ENCODE data around the gene ATG16L1.

Gene ATG16L1

DNA sequence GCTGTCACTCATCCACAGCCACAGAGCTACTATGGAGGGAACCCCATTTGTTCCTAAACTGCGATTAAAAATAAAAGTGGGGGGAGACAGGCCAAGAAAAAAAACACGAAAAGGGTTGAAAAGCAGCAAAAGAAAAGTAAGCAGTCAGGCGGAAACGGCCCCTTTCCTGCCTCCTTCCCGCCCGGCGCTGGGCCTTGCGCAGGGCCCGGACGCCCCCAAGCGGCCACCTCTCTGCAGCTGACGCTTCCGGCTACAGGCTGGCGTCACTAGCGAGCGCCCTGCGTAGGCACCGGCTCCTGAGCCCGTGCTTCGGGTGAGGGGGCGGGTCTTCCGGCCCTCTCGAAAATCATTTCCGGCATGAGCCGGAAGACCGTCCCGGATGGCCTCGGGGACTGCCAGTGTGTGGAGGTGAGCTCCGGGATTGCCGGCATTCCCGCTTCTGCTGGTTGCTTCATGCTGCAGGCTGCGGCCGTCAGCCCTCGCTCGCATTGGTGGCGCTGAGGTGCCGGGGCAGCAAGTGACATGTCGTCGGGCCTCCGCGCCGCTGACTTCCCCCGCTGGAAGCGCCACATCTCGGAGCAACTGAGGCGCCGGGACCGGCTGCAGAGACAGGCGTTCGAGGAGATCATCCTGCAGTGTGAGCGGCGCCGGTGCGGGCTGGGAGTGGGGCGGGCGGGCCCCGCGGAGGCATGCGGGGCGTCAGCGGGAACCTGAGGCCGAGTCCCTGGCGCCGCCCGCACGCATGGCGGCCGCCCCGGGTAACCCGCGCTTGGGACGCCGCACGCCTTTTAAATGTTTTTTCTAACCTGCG lies at the start of gene ATG16L1:
Gene ATG16L1, plus strand, starts transcription at position 368 of the 811 bp plus-strand sequence. Its CDS starts 155 bp downstream, at position 523.
- DNase-seq (ENCODE audit: low read depth in 3 of 3), result peak; percentile 79 to 91 (median 90)

DNA sequence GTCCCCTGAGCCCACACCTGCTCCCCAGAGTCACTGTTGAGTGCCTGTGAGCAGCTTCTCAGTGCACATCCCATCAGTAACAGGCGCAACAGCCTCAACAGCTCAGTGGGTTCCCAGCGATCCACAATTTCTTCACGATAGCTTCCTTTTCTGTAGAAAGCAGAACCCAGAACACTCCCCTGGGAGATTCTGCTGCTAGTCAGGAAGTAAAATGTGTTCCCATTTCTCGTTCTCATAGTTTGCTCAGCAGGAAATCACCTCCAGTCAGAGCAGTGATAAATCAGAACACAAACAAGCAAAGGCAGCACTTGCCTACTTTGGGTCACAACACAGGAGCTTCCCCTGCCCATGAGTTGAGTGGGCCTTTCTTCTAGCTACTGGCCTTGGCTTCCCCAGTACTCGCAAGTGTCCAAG lies 48.9 kb upstream of the ATG16L1 start:
- DNase-seq (ENCODE audit: low read depth in 3 of 3), result no peak

DNA sequence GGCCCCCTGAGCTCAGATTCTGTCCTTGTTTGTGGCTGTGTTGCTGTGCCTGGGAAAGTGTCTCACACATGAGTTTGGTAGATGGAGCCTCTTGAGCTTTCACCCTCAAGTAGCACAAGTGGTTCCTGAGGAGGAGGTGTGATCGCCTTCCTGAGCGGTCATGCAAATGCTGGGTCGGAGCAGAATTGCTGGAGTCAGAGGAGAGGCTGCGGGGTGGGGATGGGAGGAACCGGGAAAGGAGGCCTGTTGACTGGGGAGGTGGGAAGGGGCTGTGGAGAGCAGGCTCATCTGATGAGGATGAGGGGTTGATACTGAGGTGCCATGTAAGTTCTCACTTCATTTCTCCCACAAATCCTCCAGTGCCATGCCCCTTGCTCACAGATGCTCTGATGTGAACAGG lies 48.4 kb upstream of the ATG16L1 start:
- no peak for DNase-seq (ENCODE audit: low read depth in 3 of 3)

DNA sequence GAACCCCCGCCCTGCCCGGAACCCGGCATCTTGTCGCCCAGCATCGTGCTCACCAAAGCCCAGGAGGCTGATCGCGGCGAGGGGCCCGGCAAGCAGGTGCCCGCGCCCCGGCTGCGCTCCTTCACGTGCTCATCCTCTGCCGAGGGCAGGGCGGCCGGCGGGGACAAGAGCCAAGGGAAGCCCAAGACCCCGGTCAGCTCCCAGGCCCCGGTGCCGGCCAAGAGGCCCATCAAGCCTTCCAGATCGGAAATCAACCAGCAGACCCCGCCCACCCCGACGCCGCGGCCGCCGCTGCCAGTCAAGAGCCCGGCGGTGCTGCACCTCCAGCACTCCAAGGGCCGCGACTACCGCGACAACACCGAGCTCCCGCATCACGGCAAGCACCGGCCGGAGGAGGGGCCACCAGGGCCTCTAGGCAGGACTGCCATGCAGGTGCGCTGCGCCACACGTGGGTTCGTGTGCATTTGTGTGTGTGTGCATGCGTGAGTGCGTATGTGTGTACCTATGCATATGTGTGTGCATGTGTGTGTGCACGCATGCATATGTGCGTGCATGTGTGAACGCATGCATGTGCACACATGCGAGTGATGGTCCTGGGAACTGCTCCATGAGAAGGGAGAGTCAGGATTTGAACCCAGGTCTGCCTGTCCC lies 47.1 kb upstream of the ATG16L1 start:
- no peak for DNase-seq (ENCODE audit: low read depth in 3 of 3)

DNA sequence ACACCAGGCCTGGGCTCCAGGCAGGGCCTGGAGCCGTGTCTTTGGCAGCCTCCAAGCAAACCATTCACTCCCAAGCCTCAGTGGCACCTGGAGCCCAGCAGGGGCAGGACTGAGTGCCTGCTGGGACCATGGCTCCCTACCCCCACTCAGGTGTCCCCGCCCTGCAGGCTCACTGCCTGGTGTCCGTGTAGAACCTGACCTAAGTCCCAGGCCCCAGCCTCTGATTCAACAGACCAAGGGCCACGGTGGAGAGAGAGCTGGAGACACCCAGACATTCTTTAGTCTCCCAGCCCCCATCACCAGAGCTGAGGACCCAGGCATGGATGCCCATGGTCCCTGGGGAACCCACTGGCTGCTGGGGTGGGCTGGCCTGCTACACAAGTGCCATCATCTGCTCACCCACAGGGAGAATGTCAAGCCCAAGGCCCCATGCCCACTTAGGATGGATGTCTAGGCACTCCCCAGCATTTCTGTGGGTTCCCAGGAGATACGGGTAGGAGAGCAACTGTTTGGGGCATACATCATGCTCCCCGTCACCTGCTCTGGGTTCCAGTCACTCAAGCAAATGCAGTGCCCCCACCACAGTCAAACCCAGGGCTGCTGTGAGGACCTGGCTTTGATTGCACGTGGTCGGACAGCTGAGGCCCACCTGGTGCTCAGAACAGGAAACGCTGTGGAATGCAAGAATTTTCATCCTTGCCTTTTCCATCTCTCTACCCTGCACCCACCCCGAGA lies 42.9 kb upstream of the ATG16L1 start:
- DNase-seq (ENCODE audit: low read depth in 3 of 3), result no peak

DNA sequence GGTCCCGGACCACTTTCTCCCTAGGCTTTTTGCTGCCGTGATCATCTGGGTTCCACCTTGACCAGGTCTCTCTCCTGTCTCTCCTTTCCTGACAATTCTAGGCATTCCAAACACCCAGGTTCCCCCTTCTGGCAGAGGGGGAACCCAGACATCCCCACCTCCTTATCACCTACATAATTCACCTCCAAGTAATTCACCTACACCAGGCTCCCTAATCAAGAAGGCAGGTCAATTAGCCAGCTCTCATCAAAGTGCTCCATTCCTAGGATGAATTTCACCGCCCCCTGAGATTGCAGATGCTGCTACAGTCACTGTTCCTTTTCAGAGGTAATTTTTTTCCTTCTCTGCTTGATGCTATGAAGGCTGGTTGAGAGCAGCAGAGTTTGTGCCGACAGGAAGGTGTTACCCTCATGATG lies 42.3 kb upstream of the ATG16L1 start:
- no peak for DNase-seq (ENCODE audit: low read depth in 3 of 3)

DNA sequence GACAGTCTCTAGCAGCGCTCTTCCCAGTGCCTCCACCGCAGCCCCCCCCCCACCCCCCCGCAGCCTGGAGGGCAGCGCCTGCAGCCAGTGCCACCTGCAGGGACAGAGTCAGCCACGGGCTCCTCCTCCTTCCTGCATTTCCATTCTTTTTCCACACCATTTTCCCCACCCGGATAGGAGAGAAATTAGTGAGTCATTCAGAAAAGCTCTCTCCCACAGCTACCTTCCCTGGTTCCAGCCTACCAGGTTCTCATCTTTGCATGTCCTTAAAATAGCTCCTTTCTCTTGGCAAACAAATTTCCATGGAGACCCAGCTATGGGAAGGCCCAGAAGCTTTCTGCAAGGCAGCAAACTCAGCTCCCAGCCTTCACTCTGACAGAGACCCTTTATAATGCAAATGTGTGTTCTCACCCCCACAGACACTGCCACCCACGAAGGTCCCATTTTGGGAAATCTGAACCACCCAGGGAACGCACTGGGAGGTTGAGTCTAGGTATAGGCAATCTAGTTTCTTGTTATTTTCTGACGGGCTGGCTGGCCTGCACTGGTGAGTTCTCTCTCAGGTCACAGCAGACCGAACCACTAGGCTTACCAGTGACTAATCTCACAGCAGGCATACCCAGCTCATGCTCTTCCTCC lies 41.8 kb upstream of the ATG16L1 start:
- no peak for DNase-seq (ENCODE audit: low read depth in 3 of 3)

DNA sequence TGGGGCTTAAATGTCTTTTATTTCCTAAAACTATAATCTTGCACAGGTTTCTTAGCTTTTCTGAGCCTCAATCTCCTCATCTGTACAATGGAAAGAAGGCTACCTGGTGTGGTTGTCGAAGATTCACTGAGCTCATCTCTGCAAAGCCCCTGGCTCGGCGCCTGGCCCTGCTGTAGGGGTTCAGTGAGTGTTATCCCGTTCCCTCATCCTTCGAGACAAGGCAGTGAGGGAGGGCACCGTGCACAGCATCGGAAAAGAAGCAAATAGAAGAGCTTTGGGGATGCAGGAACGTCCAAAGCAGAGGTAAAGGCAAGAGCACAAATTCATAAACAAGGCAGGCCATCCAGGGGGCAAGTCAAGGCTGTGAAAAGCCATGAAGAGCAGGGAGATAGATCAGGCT lies 41.2 kb upstream of the ATG16L1 start:
- no peak for DNase-seq (ENCODE audit: low read depth in 3 of 3)

DNA sequence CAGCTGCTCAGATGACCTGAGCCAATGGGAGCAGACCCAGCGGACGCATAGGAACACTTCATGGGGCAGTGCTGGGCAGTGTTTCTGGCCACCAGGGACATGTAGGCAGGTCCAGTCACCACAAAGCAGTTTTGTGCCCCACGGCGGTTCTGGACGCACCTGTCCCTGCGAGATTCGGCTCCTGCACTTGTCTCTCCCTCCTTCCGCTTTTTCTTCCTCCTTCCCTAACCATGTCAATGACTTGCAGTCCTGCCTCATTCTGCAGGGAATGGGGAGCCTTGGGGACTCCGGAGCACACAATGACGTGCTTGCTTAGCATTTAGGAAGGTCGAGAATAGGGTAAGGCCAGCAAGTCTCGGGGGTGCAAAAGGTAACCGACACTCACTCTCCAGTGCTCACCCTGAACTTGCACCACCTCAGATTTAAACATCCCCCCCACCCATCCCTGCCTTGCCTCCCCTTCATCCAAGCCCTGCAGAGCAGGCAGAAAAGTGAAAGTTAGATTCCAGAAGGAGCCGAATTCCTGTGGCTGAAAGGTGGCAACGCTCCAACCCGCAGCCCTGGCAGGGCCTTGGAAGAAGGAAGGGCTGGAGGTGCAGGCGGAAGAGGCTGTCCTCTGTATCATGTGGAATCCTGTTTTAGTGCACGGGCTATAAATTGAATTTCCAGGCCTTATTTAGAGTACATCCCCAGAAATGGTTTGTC lies 40.5 kb upstream of the ATG16L1 start:
- no peak for DNase-seq (ENCODE audit: low read depth in 3 of 3)

DNA sequence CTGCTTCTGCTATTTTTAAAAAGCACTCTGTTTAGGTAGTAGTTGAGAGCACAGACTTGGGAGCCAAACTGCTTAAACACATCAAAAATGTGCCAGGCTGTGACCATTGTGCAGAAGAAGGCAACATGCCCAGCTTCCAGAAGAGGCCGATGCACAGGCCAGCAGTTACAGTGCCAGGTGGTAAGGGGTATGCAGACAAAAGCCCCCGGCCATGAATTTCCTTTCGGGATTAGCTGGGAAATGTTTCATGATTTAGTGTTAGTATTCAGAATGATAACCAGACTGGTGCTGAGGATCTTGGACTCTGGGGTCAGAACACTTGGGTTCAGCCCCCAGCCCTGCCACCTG lies 40.0 kb upstream of the ATG16L1 start:
- DNase-seq (ENCODE audit: low read depth in 3 of 3), result no peak

DNA sequence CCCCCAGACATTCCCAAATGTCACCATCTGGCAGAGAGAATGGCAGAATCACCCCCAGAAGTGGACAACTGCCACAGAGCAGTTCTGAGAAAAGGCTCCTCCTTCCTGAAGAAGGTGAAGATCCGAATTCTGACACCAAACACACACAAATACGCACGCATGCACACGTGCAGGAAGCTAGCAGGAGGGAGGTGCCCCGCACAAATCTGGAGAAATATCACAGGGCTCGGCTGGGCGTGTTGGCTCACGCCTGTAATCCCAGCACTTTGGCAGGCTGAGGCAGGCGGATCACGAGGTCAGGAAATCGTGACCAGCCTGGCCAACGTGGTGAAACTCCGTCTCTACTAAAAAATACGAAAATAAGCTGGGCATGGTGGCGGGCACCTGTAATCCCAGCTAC lies 38.5 kb upstream of the ATG16L1 start:
- no peak for DNase-seq (ENCODE audit: low read depth in 3 of 3)

DNA sequence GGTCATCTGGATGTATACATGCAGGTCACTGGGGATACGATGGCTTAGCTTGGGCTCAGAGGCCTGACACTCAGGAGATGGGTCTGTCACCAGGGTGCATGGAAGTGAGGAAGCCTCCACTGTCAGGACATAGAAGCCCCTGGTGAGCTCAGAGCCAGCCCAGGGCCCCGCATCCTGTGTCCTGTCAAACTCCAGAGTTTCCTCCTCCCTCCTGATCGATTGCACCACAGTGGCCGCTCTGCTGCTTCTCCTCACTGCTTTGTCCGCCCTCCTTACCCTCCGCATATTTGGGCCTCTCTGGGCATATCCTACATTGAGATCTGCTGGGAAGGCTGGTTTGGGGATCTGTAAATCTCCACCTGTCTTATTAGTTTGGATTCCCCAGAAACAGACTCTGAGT lies 37.5 kb upstream of the ATG16L1 start:
- DNase-seq (ENCODE audit: low read depth in 3 of 3), result no peak

DNA sequence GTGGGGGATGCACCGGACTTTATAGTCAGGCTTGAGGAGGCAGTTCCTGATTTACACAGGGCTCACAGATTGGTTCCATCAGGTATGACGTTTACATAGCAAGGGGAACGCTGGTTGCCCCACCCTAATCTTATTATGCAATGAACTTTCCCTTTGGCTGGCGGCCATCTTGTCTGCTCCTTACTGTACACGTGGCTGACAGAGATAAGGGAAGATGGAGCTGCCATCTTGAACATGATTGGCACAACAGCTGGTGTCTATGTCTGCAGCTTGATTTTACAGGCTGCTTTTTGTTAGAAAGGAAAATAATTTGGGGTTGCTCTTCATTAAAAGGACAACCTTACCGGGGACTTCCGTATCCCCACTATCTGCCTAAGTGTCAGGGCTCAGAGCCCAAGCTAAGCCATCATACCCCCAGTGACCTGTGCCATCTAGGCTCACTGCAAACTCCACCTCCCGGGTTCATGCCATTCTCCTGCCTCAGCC lies 33.5 kb upstream of the ATG16L1 start:
- no peak for DNase-seq (ENCODE audit: low read depth in 3 of 3)

DNA sequence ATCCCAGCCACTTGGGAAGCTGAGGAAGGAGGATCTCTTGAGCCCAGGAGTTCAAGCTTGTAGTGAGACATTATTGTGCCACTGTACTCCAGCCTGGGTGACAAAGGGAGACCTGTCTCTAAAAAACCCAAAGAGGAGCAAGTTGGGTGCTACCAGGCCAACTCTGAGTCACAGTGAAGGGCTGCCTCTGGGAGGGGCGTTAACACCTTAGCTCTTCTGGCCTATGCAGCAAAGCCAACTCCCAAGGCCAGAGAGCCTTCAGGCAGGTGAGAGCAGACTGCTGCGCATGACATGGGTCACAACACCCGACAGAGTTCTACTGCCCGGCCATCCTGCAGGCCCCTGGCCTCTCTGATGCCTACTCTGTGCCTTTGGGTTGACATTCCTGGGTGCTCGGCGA lies 32.6 kb upstream of the ATG16L1 start:
- DNase-seq (ENCODE audit: low read depth in 3 of 3), result no peak

DNA sequence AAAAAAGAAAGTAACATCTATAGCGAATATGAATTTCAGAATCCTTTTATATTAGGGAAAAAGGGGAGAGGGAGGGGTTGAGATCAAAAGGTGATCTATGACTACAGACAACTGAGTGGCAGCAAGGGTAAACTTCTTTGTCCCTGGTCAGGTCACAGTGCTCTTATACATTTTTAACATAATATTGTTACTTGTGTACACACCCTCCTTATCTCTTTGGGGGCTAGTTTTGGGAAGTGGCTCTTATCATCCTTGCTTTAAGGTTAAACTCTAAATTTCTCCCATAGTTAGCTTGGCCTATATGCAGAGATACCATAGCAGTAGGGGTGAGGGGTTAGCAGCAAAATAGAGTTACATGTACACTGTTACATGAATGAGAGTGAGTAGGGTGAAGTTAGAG lies 31.6 kb upstream of the ATG16L1 start:
- DNase-seq (ENCODE audit: low read depth in 3 of 3), result no peak

DNA sequence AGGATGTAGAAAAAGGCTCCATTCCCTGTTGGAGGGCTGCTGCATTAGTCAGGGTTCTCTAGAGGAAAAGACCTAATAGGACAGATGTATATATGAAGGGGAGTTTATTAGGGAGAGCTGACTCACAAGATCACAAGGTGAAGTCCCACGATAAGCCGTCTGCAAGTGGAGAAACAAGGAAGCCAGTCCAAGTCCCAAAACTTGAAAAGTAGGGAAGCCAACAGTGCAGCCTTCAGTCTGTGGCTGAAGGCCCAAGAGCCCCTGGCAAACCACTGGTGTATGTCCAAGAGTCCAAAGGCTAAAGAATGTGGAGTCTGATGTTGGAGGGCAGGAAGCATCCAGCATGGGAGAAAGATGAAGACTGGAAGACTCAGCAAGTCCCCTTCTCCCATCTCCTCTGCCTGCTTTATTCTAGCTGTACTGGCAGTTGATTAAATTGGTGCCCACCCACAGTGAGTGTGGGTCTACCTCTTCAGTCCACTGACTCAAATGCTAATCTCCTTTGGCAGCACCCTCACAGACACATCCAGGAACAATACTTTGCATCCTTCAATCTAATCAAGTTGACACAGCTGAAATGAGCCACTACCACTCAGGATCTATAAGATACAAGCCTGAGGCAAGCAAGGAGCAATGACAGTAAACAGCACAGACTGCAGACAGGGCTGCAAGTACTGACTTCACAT lies 30.0 kb upstream of the ATG16L1 start:
- no peak for DNase-seq (ENCODE audit: low read depth in 3 of 3)

DNA sequence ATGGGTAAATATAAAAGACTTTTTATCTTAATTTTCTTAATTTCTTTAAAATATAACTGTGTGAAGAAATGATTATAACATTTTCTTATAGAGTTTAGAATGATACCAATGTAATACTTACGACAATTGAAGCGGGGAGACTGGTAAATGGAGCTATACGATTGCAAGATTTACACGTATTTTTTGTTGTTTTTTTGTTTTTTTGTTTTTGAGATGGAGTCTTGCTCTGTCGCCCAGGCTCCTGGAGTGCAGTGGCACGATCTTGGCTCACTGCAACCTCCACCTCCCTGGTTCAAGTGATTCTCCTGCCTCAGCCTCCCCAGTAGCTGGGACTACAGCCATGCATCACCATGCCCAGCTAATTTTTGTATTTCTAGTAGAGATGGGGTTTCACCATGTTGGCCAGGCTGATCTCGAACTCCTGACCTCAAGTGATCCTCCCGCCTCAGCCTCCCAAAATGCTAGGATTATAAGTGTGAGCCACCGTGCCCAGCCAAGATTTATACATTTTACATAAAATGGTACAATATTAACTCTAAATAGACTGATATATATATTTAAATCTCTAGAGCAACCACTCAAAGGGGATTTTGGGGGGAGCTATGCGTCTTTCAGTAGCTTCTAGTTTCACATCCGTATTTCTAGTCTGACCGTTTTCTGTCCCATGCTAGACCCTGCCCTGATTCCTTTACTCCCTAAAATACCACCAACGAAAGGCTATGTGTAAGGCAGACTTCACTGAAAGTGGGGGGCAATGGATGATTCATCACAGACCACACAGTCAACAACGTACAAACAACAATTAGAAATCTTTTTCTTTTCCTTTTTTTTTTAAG lies 28.2 kb upstream of the ATG16L1 start:
- DNase-seq (ENCODE audit: low read depth in 3 of 3), result no peak

DNA sequence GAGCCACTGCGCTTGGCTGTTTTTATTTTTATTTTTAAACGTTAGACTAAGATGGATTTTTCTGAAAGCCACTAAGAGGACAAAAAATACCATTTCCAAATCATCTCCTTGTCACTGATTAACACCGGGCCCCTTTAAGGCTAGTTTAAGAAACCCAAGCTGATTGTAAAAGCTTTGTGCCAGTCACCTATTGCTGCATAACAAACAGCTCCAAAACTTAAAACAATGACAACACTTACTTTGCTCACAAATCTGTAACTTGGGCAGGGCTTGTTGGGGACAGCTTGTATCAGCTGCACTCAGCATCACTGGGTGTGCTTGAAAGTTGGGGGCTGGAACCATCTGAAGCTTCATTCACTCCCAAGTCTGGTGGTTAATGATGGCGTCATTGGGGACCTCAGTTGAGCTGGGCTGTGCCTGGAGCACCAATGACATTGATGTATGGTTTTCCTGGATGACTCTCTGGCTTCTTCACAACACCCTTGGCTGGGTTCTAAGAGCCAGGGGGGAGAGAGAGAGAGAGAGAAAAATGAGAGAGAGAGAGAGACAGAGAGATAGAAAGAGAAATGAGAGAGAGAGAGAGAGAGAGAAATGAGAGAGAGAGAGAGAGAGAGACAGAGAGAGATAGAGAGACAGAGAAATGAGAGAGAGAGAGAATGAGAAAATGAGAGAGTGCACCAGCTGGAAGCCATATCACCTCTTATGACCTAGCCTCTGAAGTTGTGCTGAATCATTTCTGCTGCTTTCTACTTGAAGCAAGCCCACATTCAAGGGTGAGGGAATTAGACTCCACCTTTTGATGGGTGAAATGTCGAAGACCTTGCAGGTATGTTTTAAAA lies 26.0 kb upstream of the ATG16L1 start:
- no peak for DNase-seq (ENCODE audit: low read depth in 3 of 3)

DNA sequence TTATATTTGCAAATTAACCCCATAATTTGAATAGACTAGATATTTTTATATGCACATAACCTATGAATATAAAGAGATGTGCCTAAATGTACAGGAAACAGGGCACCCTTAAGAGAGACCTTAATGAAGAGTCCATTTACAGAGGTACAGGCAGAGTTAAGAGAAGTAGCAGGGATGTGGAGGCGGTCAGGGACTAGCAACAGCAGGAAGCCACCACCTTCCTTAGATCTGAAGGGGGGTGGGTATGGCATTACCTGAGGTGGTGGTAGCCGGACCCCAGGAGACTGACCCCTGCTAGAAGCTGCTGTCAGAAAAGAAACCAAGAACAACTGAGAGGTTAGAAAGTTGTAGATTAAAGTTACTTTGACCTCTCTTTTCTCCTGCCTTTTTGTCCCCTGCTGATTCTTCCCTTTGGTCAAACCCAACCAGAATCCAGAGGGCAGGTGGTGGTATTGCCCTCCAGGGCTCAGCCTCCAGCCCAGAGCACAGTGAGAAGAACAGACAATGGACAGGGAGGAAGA lies 24.9 kb upstream of the ATG16L1 start:
- DNase-seq (ENCODE audit: low read depth in 3 of 3), result no peak

Data from stimulated activated CD4-positive, alpha-beta T cell treated with anti-CD3 and anti-CD28 coated beads, TNF-alpha, amount 100 ng/mL, for 4 hours (primary cell).